NCI-H2196 (cell line): ENCODE results near the gene HSPA12A.

Experiments
- DNase-seq: peaks from one replicate; lab custom pipeline; 2025; ENCODE audit not compliant: unreplicated experiment; lab: John Stamatoyannopoulos, UW

The HSPA12A gene

GRCh38 chr10:116633216-116633600 lies 109.2 kb downstream of the HSPA12A start:
- DNase-seq = no peak

GRCh38 chr10:116632596-116633215 lies 109.7 kb downstream of the HSPA12A start:
- no peak for DNase-seq

- DNase-seq = no peak
Observed at GRCh38 chr10:116631871-116632295, 110.5 kb downstream of the HSPA12A start.

GRCh38 chr10:116630020-116630419 lies 112.3 kb downstream of the HSPA12A start:
- no peak for DNase-seq

GRCh38 chr10:116629340-116629739 lies 113.0 kb downstream of the HSPA12A start:
- no peak for DNase-seq

GRCh38 chr10:116627386-116627933 lies 114.9 kb downstream of the HSPA12A start:
- DNase-seq = no peak

- DNase-seq = no peak
Observed at GRCh38 chr10:116626815-116627214, 115.6 kb downstream of the HSPA12A start.

- no peak for DNase-seq
Observed at GRCh38 chr10:116625845-116626244, 116.5 kb downstream of the HSPA12A start.

GRCh38 chr10:116621934-116622655 lies 120.3 kb downstream of the HSPA12A start:
- DNase-seq = no peak

- no peak for DNase-seq
Observed at GRCh38 chr10:116621476-116621875, 120.9 kb downstream of the HSPA12A start.
